AG20443 (cell line): Measurements from ENCODE around the gene METTL17.
"Not testable (repeated sequence)": the region's sequence is repeated elsewhere in the genome, so short reads cannot be mapped to it uniquely, and the experiment has no call there.

Experiments used
- DNase-seq: peaks from one replicate; pipeline ENCODE4 v3.0.0; 2012; ENCODE audit warnings: low spot score, mixed read lengths

Gene METTL17

GRCh38 chr14:21024585-21025370 lies 35.0 kb downstream of the METTL17 start, which contains the start of gene NDRG2:
TSS of gene NDRG2 (minus strand) at chr14:21025061. CDS start at chr14:21023315, 1,746 bp downstream.
- peak; percentile 61 for DNase-seq

- DNase-seq, result no peak
Observed at GRCh38 chr14:21025371-21026273, 35.8 kb downstream of the METTL17 start.

DNA sequence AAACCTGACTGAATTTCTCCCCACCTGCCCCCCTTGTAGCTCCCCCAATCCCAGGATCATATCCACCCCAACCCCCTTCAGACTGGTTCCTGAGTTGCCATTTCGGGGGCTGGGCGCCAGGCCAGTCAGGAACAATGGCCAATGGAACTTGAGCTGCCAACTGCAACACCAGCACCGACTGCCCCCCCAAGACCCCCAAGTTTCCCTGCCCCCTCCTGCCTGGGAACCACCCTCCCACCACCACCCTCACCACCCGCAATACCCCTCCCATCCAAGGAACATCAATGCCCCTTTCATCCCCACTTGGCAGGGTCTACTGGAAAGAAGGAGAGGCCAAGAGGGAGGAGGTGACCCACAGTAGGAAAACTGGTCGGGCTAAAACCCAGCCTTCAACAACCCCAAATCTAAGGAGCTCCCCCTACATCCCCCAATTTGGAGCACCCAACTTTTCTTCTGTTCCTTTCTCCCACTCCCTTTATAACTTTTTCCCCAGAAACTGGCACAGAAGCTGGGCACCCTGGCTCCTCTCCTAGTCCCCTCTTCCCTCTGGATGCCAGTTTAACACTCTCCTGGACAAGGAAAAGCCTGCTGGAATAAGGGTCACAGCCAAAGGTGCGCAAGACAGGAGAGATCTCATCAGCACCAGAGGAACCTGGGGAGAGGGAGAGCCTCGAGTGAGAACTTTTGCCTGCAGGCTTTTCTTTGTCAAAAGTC lies 36.7 kb downstream of the METTL17 start:
- no peak for DNase-seq

DNA sequence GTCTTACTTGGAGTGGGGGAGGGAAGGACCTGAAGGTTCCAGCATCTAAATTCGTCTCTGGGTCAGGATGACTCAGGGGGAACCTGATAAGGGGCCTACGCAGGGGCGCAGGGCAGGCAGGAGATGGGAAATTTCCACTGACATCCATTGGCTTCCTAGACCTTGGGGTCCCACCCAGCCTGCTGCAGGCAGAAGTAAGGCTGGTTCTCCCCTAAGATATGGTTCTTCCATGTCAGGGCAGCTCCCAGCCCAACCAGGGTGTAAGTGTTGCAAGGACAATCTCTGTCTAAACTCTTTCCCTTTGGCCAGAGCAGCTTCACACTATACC lies 37.2 kb downstream of the METTL17 start:
- DNase-seq, result no peak

DNA sequence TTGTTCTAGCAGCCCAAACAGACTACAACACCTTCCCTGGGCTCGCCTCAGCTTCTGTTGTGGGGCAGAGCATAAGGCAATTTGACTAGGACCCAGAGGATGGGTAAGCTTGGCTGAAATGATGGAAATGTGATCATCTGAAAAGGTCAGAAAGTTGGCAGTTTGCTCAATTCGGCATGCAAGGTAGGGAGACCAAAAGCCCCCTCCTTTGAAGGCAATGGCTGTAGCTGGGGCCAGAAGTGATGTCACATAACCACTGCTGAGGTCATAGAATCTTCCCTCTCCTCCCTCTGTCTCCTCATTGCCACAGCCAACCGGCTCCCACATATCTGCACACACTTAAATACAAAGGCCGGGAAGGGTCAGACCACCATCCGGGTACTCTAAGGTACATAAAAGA lies 40.1 kb downstream of the METTL17 start, which contains the start of gene TPPP2:
TSS of gene TPPP2 (plus strand) at position 301 of the 400 bp plus-strand sequence. CDS start 365 bp downstream, outside the sequence.
- DNase-seq, result no peak

DNA sequence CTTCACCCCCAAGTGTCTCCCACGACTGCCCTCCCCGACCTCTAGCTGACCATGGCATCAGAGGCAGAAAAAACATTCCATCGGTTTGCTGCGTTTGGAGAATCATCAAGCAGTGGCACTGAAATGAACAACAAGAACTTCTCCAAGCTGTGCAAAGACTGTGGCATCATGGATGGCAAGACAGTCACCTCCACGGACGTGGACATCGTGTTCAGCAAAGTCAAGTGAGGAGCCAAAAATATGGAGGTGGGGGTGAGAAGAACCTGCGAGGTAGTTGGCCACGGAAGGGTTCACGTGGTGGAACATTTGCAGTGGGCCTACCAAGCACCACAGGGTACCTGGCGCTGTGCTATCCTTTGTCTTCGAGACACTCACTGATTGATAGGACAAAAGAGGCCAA lies 40.8 kb downstream of the METTL17 start:
- DNase-seq, result no peak

- DNase-seq, result no peak
Observed at GRCh38 chr14:21032326-21033132, 42.7 kb downstream of the METTL17 start.

DNA sequence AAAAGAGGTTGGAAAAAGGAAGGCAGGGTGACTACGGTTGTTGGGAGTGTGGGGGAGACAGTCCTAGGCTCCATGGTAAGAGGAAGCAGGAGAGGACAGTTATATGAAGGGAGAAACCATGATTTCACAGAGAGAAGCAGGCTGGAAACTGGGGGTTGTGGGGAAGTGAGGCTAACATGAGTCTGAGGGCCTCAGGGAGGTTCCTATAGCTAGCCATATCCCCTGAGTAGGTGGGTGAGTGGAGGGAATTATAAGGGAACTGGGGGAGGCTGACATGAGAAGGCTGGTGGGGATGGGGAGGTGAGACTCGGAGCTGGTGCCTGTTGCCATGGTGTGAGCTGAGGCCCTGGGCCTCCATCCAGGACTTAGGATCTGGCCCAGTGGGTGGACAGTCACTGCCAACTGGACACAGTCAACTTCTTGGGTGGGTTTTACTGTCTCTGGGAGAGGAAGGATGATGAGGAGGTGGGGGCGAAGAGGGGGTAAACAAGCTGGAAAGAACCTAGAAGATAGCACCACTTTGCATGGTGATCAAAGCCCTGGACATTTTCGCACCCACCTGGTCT lies 43.4 kb downstream of the METTL17 start:
- DNase-seq, result no peak

DNA sequence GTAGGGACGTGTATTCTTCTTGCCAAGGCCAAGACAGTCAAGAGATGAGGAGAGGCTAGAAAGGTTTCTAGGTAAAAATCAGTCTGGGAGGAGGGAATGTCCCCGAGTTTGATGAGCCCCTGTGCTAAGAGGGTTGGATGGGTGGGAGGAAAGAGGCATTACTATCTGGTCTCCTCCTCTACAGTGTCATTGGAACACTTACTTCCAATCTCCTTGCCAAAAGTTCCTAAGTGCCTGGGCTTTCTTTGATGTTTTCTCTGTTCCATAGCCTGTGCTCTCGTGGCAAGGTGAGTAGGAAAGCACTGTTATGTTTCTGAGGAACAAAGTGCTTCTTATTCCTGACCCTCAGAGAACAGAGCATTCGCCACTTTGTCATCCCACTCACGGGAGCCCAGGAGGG lies 44.9 kb downstream of the METTL17 start, which contains the start of gene RNASE13:
TSS of gene RNASE13 (minus strand) at position 101 of the 400 bp plus-strand sequence. CDS start 519 bp downstream, outside the sequence.
- DNase-seq, result no peak

DNA sequence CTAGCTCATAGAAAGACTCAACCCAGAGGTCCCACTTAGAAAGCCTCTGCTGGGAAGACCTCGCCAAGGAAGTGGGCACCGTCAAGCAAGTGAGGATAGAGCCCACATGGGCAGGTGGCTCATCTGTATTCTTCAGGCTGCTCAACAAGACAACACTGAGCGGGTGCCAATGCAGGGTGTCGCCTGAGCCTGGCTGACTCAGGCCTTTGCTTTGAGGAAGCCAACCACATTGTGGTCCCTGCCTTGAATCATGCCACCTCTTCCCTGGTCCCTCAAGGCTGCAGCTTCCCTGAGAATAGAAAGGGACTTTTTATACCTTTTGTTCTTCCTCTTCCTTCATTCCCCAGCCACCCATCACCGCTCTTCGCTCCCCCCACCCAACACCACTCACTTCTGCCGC lies 47.0 kb downstream of the METTL17 start:
- no peak for DNase-seq

- no peak for DNase-seq
Observed at GRCh38 chr14:21037156-21037555, 47.4 kb downstream of the METTL17 start.

GRCh38 chr14:21038441-21039422 lies 49.0 kb downstream of the METTL17 start:
- peak; percentile 71 for DNase-seq

DNA sequence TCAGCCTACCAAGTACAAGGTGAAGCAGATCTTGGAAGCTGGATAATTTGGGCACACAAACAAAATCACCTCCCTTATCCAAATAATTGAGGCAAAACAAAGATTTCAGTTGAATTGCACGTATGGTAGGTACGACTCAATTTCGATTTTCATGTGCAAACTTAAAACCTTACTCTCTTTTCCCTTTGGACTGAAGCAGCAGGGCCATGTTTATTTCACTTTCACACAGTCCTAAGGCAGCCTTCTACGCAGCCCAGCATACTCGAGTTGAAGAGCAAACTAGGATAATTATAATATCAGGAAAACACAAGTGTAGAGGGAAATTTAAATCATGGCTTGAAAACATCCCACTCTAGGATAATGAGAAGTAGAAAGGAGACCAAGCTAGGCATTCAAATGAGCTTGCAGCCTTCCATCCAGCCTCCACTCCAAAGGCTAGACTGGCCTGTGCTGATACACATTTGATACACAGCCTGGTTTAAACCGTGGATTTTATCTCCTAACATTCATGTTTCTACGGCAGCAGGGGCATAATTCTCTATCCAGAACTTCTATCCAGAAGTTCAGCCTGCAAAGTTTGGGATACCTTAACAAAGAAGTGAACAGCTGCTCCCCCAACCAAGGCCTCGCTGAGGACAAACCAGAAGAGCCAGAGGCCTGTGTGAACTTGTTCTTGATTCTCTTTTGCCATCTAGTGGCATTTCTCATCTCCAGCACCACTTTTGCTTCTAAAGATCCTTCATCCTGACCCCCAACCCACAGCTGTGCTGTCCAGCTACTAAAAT lies 50.0 kb downstream of the METTL17 start:
- peak; percentile 78 for DNase-seq

DNA sequence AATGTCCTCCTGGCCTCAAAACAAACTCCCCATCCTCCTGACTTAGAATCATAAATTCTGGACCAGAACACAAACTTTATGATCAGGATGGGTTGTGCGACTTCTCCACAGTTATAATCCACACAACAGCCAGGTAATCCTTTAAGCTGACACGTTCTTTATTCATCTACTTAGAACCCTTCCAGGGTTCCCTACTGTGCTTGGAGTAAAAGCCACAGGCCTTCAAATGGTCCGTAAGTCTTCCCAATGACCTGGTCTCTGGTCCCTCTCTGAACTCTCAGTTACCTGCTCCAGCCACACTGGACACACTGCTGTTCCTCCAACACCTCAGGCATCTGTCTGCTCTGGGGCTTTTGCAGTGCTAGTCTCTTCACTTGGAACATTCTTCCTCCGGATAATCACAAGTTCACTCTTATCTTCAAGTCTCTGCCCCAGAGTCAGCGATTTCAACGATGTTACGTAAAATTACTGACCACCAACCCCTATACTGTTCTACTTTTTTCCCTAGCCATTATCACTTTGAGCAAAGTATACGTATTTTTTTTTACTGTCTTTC lies 50.7 kb downstream of the METTL17 start:
- no peak for DNase-seq

DNA sequence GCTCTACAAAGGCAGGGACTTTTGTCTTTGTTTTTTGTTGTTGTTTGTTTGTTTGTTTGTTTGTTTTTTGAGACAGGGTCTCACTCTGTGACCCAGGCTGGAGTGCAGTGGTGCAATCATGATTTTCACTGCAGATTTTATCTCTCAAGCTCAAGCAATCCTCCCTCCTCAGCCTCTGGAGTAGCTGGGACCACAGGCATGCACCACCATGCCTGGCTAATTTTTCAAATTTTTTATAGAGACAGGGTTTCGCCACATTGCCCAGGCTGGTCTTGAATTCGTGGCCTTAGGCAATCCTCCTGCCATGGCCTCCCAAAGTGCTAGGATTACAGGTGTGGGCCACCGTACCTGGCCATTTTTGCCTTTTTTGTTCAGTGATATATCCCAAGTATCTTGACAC lies 51.2 kb downstream of the METTL17 start:
- DNase-seq, result not testable (repeated sequence)

- peak; percentile 55 for DNase-seq
Observed at GRCh38 chr14:21041676-21042433, 52.1 kb downstream of the METTL17 start, which contains the start of gene RNASE7. TSS of gene RNASE7 (plus strand) at chr14:21042362. CDS start at chr14:21042993, 631 bp downstream.

DNA sequence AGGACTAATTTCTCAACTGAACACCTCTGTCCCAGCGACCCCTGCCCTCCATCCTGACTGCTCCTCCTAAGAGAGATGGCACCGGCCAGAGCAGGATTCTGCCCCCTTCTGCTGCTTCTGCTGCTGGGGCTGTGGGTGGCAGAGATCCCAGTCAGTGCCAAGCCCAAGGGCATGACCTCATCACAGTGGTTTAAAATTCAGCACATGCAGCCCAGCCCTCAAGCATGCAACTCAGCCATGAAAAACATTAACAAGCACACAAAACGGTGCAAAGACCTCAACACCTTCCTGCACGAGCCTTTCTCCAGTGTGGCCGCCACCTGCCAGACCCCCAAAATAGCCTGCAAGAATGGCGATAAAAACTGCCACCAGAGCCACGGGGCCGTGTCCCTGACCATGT lies 53.1 kb downstream of the METTL17 start:
- no peak for DNase-seq
